Endothelial cell of umbilical vein (primary cell): Measurements from ENCODE around the gene TEX28.
"Not testable (repeated sequence)": the region's sequence is repeated elsewhere in the genome, so short reads cannot be mapped to it uniquely, and the experiment has no call there.

Source experiments
- EZH2 ChIP-seq: IDR thresholded peaks from 2 replicates; pipeline ENCODE4 v1.6.1; 2012; ENCODE audit warnings: borderline replicate concordance, low read depth, mild to moderate bottlenecking, moderate library complexity, low read length, inconsistent platforms; ENCODE audit not compliant: severe bottlenecking
- FOS ChIP-seq: IDR thresholded peaks from 2 replicates; pipeline ENCODE4 v1.6.1; 2011; ENCODE audit warnings: mild to moderate bottlenecking, low read length, moderate library complexity, borderline replicate concordance; ENCODE audit not compliant: insufficient read depth
- JUN ChIP-seq: IDR thresholded peaks from 2 replicates; pipeline ENCODE4 v1.6.1; 2011; ENCODE audit warnings: borderline replicate concordance, low read depth; ENCODE audit not compliant: insufficient read length, insufficient read depth
- MAX ChIP-seq: IDR thresholded peaks from 2 replicates; pipeline ENCODE4 v1.6.1; 2011; ENCODE audit not compliant: insufficient read depth, insufficient read length
- POLR2A ChIP-seq: IDR thresholded peaks from 2 replicates; pipeline ENCODE4 v1.6.1; 2012; ENCODE audit warnings: low read depth, mild to moderate bottlenecking, control low read depth, low read length
- POLR2AphosphoS5 ChIP-seq: IDR thresholded peaks from 2 replicates; pipeline ENCODE4 v1.6.1; 2012; ENCODE audit warnings: low read depth, mild to moderate bottlenecking, control low read depth, low read length, moderate library complexity; ENCODE audit not compliant: insufficient read depth
- TF ChIP-seq, protein P1 (sequence below), 2 donors: IDR thresholded peaks; 1 replicate in 1 of 2; 2 replicates in 1 of 2; pipeline ENCODE4 v1.5.1; 2011; ENCODE audit warnings: low read length in 2 of 2, mild to moderate bottlenecking in 2 of 2, moderate library complexity in 2 of 2, control low read depth in 1 of 2, inconsistent platforms in 1 of 2, low read depth in 1 of 2; ENCODE audit not compliant: insufficient read depth in 1 of 2; ENCODE audit errors: extremely low read depth in 1 of 2

DNA sequence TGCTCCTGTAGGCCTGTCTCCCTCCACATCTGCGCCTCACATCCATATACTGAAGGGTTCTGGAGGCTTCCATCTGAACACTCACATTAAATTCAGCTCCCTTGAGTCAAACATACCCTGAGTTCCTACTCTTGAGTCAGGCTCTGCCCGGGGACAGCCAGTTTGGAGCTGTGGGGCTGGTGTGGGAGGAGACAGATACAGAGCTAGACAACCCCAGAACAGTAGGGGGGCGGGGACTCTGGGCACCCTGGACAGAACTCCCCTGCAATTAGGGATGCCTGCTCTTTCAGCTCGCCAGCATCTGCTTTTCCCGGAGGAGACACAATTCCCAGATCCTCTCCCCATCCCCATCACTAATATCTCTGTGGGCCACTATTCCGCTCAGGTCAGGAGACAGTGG lies 69.6 kb downstream of the TEX28 start:
- TF ChIP-seq, protein P1, sequence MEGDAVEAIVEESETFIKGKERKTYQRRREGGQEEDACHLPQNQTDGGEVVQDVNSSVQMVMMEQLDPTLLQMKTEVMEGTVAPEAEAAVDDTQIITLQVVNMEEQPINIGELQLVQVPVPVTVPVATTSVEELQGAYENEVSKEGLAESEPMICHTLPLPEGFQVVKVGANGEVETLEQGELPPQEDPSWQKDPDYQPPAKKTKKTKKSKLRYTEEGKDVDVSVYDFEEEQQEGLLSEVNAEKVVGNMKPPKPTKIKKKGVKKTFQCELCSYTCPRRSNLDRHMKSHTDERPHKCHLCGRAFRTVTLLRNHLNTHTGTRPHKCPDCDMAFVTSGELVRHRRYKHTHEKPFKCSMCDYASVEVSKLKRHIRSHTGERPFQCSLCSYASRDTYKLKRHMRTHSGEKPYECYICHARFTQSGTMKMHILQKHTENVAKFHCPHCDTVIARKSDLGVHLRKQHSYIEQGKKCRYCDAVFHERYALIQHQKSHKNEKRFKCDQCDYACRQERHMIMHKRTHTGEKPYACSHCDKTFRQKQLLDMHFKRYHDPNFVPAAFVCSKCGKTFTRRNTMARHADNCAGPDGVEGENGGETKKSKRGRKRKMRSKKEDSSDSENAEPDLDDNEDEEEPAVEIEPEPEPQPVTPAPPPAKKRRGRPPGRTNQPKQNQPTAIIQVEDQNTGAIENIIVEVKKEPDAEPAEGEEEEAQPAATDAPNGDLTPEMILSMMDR (IDR thresholded peaks at IDR 0.05; ENCODE audit: extremely low read depth in 1 of 2, insufficient read depth in 1 of 2, low read depth in 1 of 2, low read length in 2 of 2): not testable (repeated sequence)
- not testable (repeated sequence) for TF ChIP-seq POLR2A, JUN, MAX, POLR2AphosphoS5, EZH2, FOS
